Gastrocnemius medialis (tissue), 4 donors: ENCODE data around the gene DMKN. TPM values are rescaled to one million over a fixed set of nuclear protein-coding genes. Genes with fewer than 3 reads are reported as not detected.
A peak's percentile ranks its signal among the peaks of the same experiment; 100 is the strongest.
"Not testable (repeated sequence)": the region's sequence is repeated elsewhere in the genome, so short reads cannot be mapped to it uniquely, and the experiment has no call there.

Experiments used
- ATAC-seq, 2 donors: fragments of 150-250 bp; one replicate each; pipeline ENCODE4 v1.9.1; 2016
- DNase-seq, 2 donors: peaks; one replicate each; pipeline ENCODE4 v3.0.0-alpha.2; 2019
- H3K27ac ChIP-seq, 4 donors: fragments of 200-600 bp; sonication (generic); 1 replicate in 1 of 4; 2 replicates in 3 of 4; pipeline ENCODE4 v1.5.1; 2016 to 2018; ENCODE audit warnings: mild to moderate bottlenecking in 2 of 4, moderate library complexity in 1 of 4
- H3K27me3 ChIP-seq, 3 donors: fragments of 200-600 bp; sonication (generic) in 2 of 3; 1 replicate in 1 of 3; 2 replicates in 2 of 3; pipeline versions ENCODE4 v1.5.1 to v1.6.0; 2016 to 2019; ENCODE audit warnings: mild to moderate bottlenecking in 1 of 3, moderate library complexity in 1 of 3
- H3K36me3 ChIP-seq, 2 donors: fragments of 200-600 bp; sonication (generic) in 1 of 2; one replicate each; pipeline ENCODE4 v1.5.1; 2017 to 2018
- H3K4me1 ChIP-seq, 2 donors: fragments of 200-600 bp; sonication (generic) in 1 of 2; one replicate each; pipeline ENCODE4 v1.5.1; 2016 to 2017; ENCODE audit warnings: mild to moderate bottlenecking in 2 of 2
- H3K4me3 ChIP-seq, 4 donors: fragments of 200-600 bp; sonication (generic) in 3 of 4; 1 replicate in 1 of 4; 2 replicates in 3 of 4; pipeline ENCODE4 v1.5.1; 2016 to 2019; ENCODE audit warnings: mild to moderate bottlenecking in 2 of 4
- H3K9me3 ChIP-seq, 3 donors: fragments of 200-600 bp; sonication (generic) in 2 of 3; 1 replicate in 1 of 3; 2 replicates in 2 of 3; pipeline ENCODE4 v1.5.1; 2016 to 2019
- CTCF ChIP-seq, 5 experiments: fragments of 450-650 bp in 3 of 5; fragments of 200-600 bp in 2 of 5; sonication (generic) in 2 of 5; IDR thresholded peaks in 4 of 5; conservative IDR thresholded peaks in 1 of 5; 1 replicate in 4 of 5; 2 replicates in 1 of 5; pipeline ENCODE4 v1.5.1; 2016 to 2019; ENCODE audit warnings: antibody characterized with exemption in 5 of 5, mild to moderate bottlenecking in 3 of 5, moderate library complexity in 3 of 5
- POLR2A ChIP-seq, 2 donors: fragments of 450-650 bp; IDR thresholded peaks; one replicate each; pipeline ENCODE4 v1.6.1; 2017; ENCODE audit warnings: antibody characterized with exemption in 2 of 2, mild to moderate bottlenecking in 2 of 2, moderate library complexity in 2 of 2
- in situ Hi-C, 4 donors: fragments of 200-750 bp; cut with MboI; loops; one replicate each; pipeline versions ENCODE4 v1.15.0 to v1.8.0; 2017; ENCODE audit warnings: low sequenced_read_pairs in 4 of 4
- intact Hi-C: fragments of 100-400 bp; cut with DNase I; formaldehyde crosslinking; loops from one replicate; pipeline ENCODE4 v1.15.1; 2023; ENCODE audit warnings: low total_unique reads
- total RNA-seq, 4 donors: library from RNA; depleted of rRNA; stranded (reverse); fragments of >200 nt; gene quantifications; one replicate each; pipeline versions ENCODE4 v1.1.0 to v1.2.3, GENCODE V29; 2016

Gene DMKN
- total RNA-seq, 4 donors from 2014 or later = 0.89 TPM; not detected in 3

- TF ChIP-seq CTCF (IDR thresholded peaks at IDR 0.05 in 4 of 5, conservative IDR thresholded peaks at IDR 0.05 in 1 of 5) (peak in 4 of 5 experiments; percentile 15 to 37 (median 34)), POLR2A (IDR thresholded peaks at IDR 0.05) (no peak)
- intact Hi-C loops (loop anchor here (2.0 kb wide), 1 partner anchor 116 kb away; no protein-coding TSS in a partner anchor), in situ Hi-C loops (no loop called here)
- ATAC-seq = peak in 1 of 2 donors; percentile 18
- no peaks in the 10 kb centered on the region for H3K4me1 ChIP-seq
- no peak overlapping the region for H3K4me3 ChIP-seq
- DNase-seq = no peak
- no peaks in the 10 kb centered on the region for H3K9me3 ChIP-seq
- H3K36me3 ChIP-seq = no peaks in the 10 kb centered on the region
- H3K27ac ChIP-seq = no peak overlapping the region
- no peaks in the 10 kb centered on the region for H3K27me3 ChIP-seq
Measured at GRCh38 chr19:35468637-35469036, 44.8 kb downstream of the DMKN start.

- Histone ChIP-seq H3K4me1 (peaks cover 0 to 4% of the 10 kb centered on the region in 2 donors), H3K27me3 (no peaks in the 10 kb centered on the region), H3K9me3 (no peaks in the 10 kb centered on the region), H3K36me3 (no peaks in the 10 kb centered on the region), H3K4me3 (no peak overlapping the region), H3K27ac (no peak overlapping the region)
- ATAC-seq (no peak), DNase-seq (no peak)
- no peak for TF ChIP-seq CTCF (IDR thresholded peaks at IDR 0.05 in 4 of 5, conservative IDR thresholded peaks at IDR 0.05 in 1 of 5)
- TF ChIP-seq POLR2A (IDR thresholded peaks at IDR 0.05) = no peak
- intact Hi-C loops = no loop called here
- in situ Hi-C loops = no loop called here
Measured at GRCh38 chr19:35466259-35466658, 47.2 kb downstream of the DMKN start.

- H3K4me3 ChIP-seq, H3K27ac ChIP-seq, H3K27me3 ChIP-seq, intact Hi-C loops, in situ Hi-C loops, H3K36me3 ChIP-seq, H3K9me3 ChIP-seq, ATAC-seq, DNase-seq: not testable (repeated sequence)
- peaks cover 0 to 17% of the 10 kb centered on the region in 2 donors for H3K4me1 ChIP-seq
Measured at GRCh38 chr19:35462956-35463355, 50.5 kb downstream of the DMKN start.

GRCh38 chr19:35462476-35462953, 50.9 kb downstream of the DMKN start:
- H3K9me3 ChIP-seq = no peaks in the 10 kb centered on the region
- DNase-seq (no peak), ATAC-seq (no peak)
- TF ChIP-seq POLR2A (IDR thresholded peaks at IDR 0.05) (no peak), CTCF (IDR thresholded peaks at IDR 0.05 in 4 of 5, conservative IDR thresholded peaks at IDR 0.05 in 1 of 5) (no peak)
- in situ Hi-C loops (no loop called here), intact Hi-C loops (no loop called here)
- peaks cover 0 to 17% of the 10 kb centered on the region in 2 donors for H3K4me1 ChIP-seq
- H3K27ac ChIP-seq = no peak overlapping the region
- H3K27me3 ChIP-seq = no peaks in the 10 kb centered on the region
- no peaks in the 10 kb centered on the region for H3K36me3 ChIP-seq
- H3K4me3 ChIP-seq = no peak overlapping the region

- in situ Hi-C loops, H3K4me3 ChIP-seq, H3K27ac ChIP-seq, ATAC-seq, intact Hi-C loops, DNase-seq, H3K27me3 ChIP-seq, H3K36me3 ChIP-seq, H3K9me3 ChIP-seq: not testable (repeated sequence)
- peaks cover 0 to 17% of the 10 kb centered on the region in 2 donors for H3K4me1 ChIP-seq
Measured at GRCh38 chr19:35461788-35462187, 51.7 kb downstream of the DMKN start.

GRCh38 chr19:35461060-35461459, 52.4 kb downstream of the DMKN start:
- H3K27ac ChIP-seq = no peak overlapping the region
- TF ChIP-seq CTCF (IDR thresholded peaks at IDR 0.05 in 4 of 5, conservative IDR thresholded peaks at IDR 0.05 in 1 of 5) (no peak), POLR2A (IDR thresholded peaks at IDR 0.05) (no peak)
- no peaks in the 10 kb centered on the region for H3K36me3 ChIP-seq
- H3K4me1 ChIP-seq = peaks cover 0 to 17% of the 10 kb centered on the region in 2 donors
- H3K9me3 ChIP-seq = no peaks in the 10 kb centered on the region
- intact Hi-C loops (no loop called here), in situ Hi-C loops (no loop called here)
- H3K27me3 ChIP-seq = no peaks in the 10 kb centered on the region
- DNase-seq (no peak), ATAC-seq (no peak)
- H3K4me3 ChIP-seq = no peak overlapping the region
